HG03571 (cell line): ENCODE results near the gene NXPH3.
A peak's percentile ranks its signal among the peaks of the same experiment; 100 is the strongest.
"Not testable (repeated sequence)": the region's sequence is repeated elsewhere in the genome, so short reads cannot be mapped to it uniquely, and the experiment has no call there.

Experiments used
- ATAC-seq: cut with Tn5 transposase; IDR thresholded peaks from one replicate; pipeline ENCODE4 v1.9.1; 2021; ENCODE audit not compliant: unreplicated experiment

The NXPH3 gene

DNA sequence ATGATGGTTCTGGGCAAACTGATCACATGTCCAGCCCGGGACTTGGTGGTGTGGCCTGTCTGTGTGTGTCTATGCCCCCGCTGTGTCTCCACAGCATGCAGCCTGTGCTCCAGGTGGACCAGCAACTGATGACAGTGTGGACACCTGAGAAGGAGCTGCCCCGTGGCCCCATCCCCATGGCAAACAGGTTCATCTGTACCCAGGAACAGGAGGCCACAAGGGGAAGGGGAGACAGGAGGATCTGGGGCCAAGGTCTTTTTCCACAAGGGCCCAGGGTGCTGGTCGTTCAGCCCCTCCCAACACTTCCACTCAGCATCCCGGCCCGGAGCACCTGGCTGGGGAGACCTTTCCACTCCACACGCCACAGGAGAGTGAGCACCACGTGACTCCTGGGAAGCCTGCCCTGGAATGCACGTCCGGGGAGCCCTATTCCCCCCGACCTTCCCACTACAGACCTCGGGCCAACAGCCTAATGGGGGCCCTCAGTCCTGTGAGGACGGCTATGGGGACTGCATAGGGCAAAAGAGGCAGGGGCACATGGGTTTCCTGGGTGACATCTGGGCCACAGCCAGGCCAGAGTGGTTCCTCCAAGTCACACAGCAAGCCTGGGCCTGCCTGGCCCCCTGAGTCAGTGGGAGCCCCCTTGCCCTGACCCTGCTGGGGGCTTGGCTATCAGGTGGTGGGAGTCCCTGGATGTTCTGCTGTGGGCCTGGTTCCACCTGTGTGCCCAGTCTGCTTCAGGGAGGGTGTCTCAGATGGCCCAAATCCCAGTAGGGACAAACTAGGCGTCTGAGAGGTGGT, 20.8 kb upstream of the NXPH3 start:
- no peak for ATAC-seq

- no peak for ATAC-seq
These were observed 20.0 kb upstream of the NXPH3 start for GRCh38 chr17:49555495-49556222.

- ATAC-seq: peak; percentile 51
These were observed 19.3 kb upstream of the NXPH3 start for GRCh38 chr17:49556223-49556943.

- no peak for ATAC-seq
These were observed 18.2 kb upstream of the NXPH3 start for GRCh38 chr17:49557312-49558024.

DNA sequence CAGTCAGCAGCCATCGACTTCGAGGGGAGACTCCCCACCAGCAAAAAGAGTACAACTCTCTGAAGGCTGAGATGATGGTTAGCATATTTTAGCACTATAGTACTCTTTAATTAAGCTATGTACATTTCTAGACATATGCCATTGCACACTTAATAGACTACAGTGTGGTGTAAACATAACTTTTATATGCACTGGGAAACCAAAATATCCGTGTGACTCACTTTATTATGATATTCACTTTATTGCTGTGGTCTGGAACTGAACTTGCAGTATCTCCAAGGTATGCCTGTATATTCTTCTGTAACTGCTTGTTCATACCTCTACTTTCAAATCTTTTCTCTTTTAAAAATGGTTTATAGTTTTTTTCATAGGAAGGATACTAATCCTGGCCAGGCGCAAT, 11.0 kb upstream of the NXPH3 start:
- ATAC-seq: no peak

GRCh38 chr17:49565948-49566491, 9.7 kb upstream of the NXPH3 start:
- ATAC-seq: no peak

DNA sequence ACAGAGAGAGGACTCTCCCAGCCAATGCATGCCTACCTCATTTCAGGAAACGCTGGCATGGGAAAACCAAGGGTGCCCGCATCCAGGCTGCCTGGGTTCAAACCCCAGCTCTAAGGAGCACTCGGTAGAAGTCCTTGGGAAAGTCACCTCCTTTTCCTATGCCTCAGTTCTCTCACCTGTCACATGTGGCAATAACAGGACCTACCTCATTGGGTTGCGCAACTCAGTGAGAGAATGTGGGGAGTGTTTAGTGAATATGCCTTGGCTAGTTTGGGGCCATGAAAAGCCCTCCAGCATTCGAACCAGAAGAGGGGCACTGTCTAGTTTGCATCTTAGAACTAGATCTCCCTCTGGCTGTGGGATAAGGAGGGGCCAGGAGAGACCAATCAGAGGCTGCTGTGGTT, 9.0 kb upstream of the NXPH3 start:
- no peak for ATAC-seq

DNA sequence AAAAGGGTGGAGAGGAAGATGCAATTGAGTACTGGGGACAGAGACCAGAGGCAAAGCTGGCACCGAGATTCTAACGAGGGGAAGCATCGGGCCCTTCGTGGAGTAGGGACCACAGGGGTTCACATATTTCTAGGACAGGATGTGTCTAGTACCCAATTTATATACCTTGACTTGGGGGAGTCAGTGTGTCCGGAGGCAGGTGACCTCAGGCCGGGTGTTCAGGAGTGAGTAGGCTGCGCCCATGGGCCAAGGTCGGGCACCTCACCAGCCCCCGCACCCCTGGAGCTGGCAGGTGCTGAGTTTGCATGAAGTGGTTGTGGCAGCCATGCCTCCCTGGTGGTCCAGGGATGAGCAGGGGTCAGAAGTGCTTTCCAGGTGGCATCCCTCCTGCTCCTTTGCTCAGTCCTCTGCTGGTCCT, 8.6 kb upstream of the NXPH3 start:
- no peak for ATAC-seq

DNA sequence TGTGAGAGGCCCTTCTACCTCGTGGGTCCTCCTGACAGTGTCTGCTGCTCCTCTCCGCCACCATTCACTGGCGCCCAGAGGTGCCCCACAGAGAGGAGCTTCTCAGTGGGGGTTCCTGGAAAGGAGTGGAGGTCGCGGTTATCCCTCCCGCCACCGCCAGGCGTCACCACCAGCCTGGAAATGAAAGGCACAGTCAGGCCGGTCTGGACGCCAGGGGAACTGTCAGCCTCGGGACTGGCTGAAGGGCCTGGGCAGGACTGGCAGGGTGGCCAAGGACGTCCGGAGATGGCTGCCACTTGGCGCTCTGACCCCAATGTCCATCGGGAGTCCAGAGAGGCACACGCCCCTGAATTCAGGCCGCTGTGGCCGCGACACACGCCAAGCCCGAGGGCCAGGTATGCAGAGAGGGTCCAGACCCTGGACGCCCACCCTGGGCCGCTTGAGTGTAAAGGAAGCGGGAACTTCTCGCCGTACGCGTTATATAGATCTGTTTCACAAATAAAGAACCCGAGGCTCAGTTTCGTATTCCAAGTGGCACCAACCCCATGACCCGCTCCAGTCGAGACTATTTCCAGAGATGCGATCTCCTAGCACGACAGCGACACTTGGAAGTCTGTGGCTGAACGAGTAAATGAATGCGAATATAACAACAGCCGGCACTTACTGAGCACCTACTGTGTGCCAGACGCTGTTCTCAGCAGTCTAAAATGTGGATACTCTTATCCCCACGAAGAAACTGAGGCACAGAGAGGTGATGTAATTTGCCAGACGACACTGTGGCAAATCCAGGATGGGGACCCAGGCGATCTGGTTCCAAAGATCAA, 7.6 kb upstream of the NXPH3 start:
- ATAC-seq: no peak

DNA sequence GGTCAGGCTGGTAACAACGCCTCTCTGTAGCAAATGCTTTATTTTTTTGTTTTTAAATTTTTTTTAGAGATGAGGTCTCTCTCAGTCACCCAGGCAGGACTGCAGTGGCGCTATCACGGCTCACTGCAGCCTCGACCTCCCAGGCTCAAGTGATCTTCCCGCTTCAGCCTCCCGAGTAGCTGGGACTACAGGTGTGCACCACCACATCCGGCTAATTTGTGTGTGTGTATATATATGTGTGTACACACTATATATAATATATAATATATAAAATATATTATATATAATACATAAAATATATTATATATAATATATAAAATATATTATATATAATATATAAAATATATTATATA, 7.0 kb upstream of the NXPH3 start:
- not testable (repeated sequence) for ATAC-seq

GRCh38 chr17:49570540-49571242, 5.0 kb upstream of the NXPH3 start:
- no peak for ATAC-seq

DNA sequence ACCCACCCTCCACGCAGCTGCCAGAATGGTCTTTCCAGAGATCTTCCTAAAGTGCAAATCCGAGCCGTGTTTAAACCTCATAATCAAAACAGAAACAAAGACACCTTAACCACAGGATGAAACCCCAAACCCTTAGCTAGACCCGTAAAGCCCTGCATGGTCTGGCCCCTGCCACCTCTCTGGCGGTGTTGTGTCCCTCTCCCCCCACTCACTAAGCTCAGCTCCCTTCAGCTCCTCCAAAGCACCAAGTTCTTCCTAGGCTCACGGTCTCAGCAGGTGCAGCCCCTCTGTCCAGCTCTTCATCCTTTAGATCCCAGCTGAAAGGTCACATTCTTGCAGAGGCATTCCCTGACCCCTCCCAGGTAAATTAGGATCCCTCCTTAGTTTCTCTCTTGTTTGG, 4.4 kb upstream of the NXPH3 start:
- ATAC-seq: no peak

- ATAC-seq: no peak
These were observed 3.9 kb upstream of the NXPH3 start for GRCh38 chr17:49571764-49572163.

DNA sequence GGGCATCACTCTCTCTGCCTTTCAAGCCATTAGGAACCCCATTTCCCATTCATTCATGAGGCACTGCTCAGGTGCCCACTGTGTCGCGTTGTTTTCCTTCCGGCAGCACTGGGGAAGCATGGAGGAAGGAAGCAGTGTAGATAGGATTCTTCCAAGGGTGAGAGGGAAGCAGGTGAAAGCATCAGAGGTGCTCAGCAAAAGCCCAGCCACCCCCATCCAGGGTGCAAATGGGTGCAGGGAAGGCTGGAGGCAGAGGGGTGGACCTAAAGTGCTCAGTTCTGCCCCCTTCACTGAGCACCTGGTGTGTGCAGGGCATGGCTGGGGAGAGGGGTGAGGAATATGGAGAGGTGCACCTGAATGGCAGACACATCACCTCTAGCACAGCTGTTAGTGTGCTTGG, 3.4 kb upstream of the NXPH3 start:
- no peak for ATAC-seq

DNA sequence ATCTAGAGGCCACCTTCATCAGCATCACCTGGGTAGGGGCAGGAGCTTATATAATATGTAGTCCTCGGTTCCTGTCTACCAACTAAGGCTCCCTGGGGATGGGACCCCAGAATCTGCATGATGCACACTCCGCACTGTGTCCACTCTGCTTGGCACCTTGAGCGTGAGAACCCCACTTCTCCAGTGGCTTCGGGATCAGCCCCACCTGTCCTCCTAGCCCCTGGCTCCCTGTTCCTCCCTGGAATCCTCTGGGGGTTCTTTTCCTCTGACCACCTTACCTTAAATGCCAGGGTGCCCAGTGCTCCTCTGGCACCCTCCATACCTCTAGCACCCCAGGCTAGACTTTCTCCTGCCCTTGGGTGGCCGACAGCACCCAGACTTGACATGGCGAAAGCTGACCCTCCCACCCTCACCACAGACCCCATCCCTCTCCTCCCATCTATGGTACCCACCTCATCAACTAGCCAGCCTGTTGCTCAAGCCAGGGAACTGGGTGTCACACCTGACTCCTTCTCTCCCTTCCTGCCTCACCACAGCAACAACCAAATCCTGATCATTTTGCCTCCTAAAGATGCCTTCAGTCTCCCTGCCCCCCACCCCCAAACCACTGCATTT, 2.8 kb upstream of the NXPH3 start:
- no peak for ATAC-seq

- no peak for ATAC-seq
These were observed 2.0 kb upstream of the NXPH3 start for GRCh38 chr17:49573510-49574322.

DNA sequence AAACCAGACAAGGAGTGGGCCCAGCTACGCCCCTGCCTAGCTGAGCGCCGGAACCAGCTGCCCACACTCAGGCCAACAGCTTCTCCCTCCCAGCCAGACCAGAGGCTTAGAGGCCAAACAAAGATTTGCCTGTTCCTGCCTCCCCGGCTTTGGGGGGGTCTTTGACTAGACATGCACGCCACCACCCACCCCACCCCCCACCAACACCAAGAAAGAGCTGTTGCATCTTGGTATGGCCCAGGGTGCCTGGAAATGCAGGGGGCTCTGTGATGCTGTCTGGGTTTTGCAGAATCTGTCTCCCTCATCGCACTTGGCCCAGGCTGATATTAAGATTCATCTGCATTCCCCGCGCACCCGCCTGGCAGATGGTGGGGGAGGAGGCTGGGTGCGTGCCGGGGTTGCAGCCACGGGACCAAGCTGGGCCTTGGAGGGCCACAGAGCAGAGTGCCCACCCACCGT, 1.3 kb upstream of the NXPH3 start:
- ATAC-seq: no peak
